ENCODE measurements around the gene EVX2. TPM values are rescaled to one million over a fixed set of nuclear protein-coding genes. Genes with fewer than 3 reads are reported as not detected.

The EVX2 gene
- total RNA-seq, 4 donors from 2014 or later: 0.16 TPM; not detected in 3

- TF ChIP-seq CTCF (IDR thresholded peaks at IDR 0.05; ENCODE audit: low read depth): no peak
Measured at GRCh38 chr2:176080540-176081375, 3.0 kb downstream of the EVX2 start.

GRCh38 chr2:176079831-176080539 lies 3.8 kb downstream of the EVX2 start:
- no peak for TF ChIP-seq CTCF (IDR thresholded peaks at IDR 0.05; ENCODE audit: low read depth)

GRCh38 chr2:176079285-176079830 lies 4.4 kb downstream of the EVX2 start:
- no peak for TF ChIP-seq CTCF (IDR thresholded peaks at IDR 0.05; ENCODE audit: low read depth)

GRCh38 chr2:176078541-176079284 lies 5.0 kb downstream of the EVX2 start:
- TF ChIP-seq CTCF (IDR thresholded peaks at IDR 0.05; ENCODE audit: low read depth): no peak

- TF ChIP-seq CTCF (IDR thresholded peaks at IDR 0.05; ENCODE audit: low read depth): no peak
Measured at GRCh38 chr2:176076796-176077195, 7.0 kb downstream of the EVX2 start.

GRCh38 chr2:176076063-176076462 lies 7.7 kb downstream of the EVX2 start:
- TF ChIP-seq CTCF (IDR thresholded peaks at IDR 0.05; ENCODE audit: low read depth): no peak

Data from subcutaneous adipose tissue (tissue), 4 donors.